HEK293 (cell line): ENCODE data around the gene SUN3.

ENCODE experiments used
- AEBP2 ChIP-seq: fragments of 450-650 bp; formaldehyde crosslinking; IDR thresholded peaks from 2 replicates; pipeline ENCODE4 v1.5.1; 2016; ENCODE audit warnings: missing biosample characterization, missing genetic modification characterization, borderline replicate concordance
- CTCF ChIP-seq: fragments of 450-650 bp; formaldehyde crosslinking; IDR thresholded peaks from 2 replicates; pipeline ENCODE4 v1.5.1; 2016; ENCODE audit warnings: missing biosample characterization, missing genetic modification characterization
- HIC1 ChIP-seq: fragments of 450-650 bp; formaldehyde crosslinking; IDR thresholded peaks from 2 replicates; pipeline ENCODE4 v1.5.1; 2016; ENCODE audit warnings: missing biosample characterization, missing genetic modification characterization
- HOXC10 ChIP-seq: sonication (generic); formaldehyde crosslinking; IDR thresholded peaks from 2 replicates; pipeline ENCODE4 v1.8.1; 2023; ENCODE audit warnings: mild to moderate bottlenecking, missing genetic modification reagents
- KLF7 ChIP-seq: fragments of 450-650 bp; formaldehyde crosslinking; IDR thresholded peaks from 2 replicates; pipeline ENCODE4 v1.5.1; 2016; ENCODE audit warnings: missing biosample characterization, missing genetic modification characterization, borderline replicate concordance
- KLF8 ChIP-seq: fragments of 450-650 bp; formaldehyde crosslinking; IDR thresholded peaks from 2 replicates; pipeline ENCODE4 v1.5.1; 2016; ENCODE audit warnings: missing biosample characterization, missing genetic modification characterization
- ZBTB10 ChIP-seq: fragments of 450-650 bp; formaldehyde crosslinking; IDR thresholded peaks from 2 replicates; pipeline ENCODE4 v1.5.1; 2016; ENCODE audit warnings: missing biosample characterization, missing genetic modification characterization
- ZBTB17 ChIP-seq: fragments of 450-650 bp; formaldehyde crosslinking; IDR thresholded peaks from 2 replicates; pipeline ENCODE4 v1.5.1; 2016; ENCODE audit warnings: missing biosample characterization, missing genetic modification characterization
- ZBTB26 ChIP-seq: fragments of 450-650 bp; formaldehyde crosslinking; optimal IDR thresholded peaks from 2 replicates; pipeline ENCODE3; 2016; ENCODE audit warnings: missing biosample characterization, mild to moderate bottlenecking, missing genetic modification characterization
- ZFP37 ChIP-seq: fragments of 450-650 bp; formaldehyde crosslinking; IDR thresholded peaks from 2 replicates; pipeline ENCODE4 v1.5.1; 2016; ENCODE audit warnings: missing biosample characterization, missing genetic modification characterization
- ZIC2 ChIP-seq: fragments of 450-650 bp; formaldehyde crosslinking; IDR thresholded peaks from 2 replicates; pipeline ENCODE4 v1.5.1; 2016; ENCODE audit warnings: missing biosample characterization, missing genetic modification characterization
- ZNF146 ChIP-seq: fragments of 450-650 bp; formaldehyde crosslinking; IDR thresholded peaks from 2 replicates; pipeline ENCODE4 v1.5.1; 2016; ENCODE audit warnings: missing biosample characterization, missing genetic modification characterization
- ZNF214 ChIP-seq: fragments of 450-650 bp; formaldehyde crosslinking; IDR thresholded peaks from 2 replicates; pipeline ENCODE4 v1.5.1; 2017; ENCODE audit warnings: missing biosample characterization, mild to moderate bottlenecking, missing genetic modification characterization, borderline replicate concordance
- ZNF221 ChIP-seq: fragments of 450-650 bp; formaldehyde crosslinking; IDR thresholded peaks from 2 replicates; pipeline ENCODE4 v1.5.1; 2017; ENCODE audit warnings: missing biosample characterization, missing genetic modification characterization, borderline replicate concordance
- ZNF37A ChIP-seq: fragments of 450-650 bp; IDR thresholded peaks from 2 replicates; pipeline ENCODE4 v1.5.1; 2018; ENCODE audit warnings: missing biosample characterization, missing genetic modification characterization
- ZNF473 ChIP-seq: fragments of 450-650 bp; formaldehyde crosslinking; IDR thresholded peaks from 2 replicates; pipeline ENCODE4 v1.5.1; 2017; ENCODE audit warnings: missing biosample characterization, missing genetic modification characterization
- ZNF521 ChIP-seq: fragments of 450-650 bp; formaldehyde crosslinking; IDR thresholded peaks from 2 replicates; pipeline ENCODE4 v1.5.1; 2017; ENCODE audit warnings: missing biosample characterization, mild to moderate bottlenecking, missing genetic modification characterization
- ZNF530 ChIP-seq: fragments of 450-650 bp; formaldehyde crosslinking; IDR thresholded peaks from 2 replicates; pipeline ENCODE4 v1.5.1; 2016; ENCODE audit warnings: low read depth, missing biosample characterization, missing genetic modification characterization
- ZNF585B ChIP-seq: fragments of 450-650 bp; formaldehyde crosslinking; IDR thresholded peaks from 2 replicates; pipeline ENCODE4 v1.5.1; 2016; ENCODE audit warnings: missing biosample characterization, missing genetic modification characterization
- ZNF660 ChIP-seq: fragments of 450-650 bp; IDR thresholded peaks from 2 replicates; pipeline ENCODE4 v1.5.1; 2018; ENCODE audit warnings: missing biosample characterization, mild to moderate bottlenecking, missing genetic modification characterization
- ZNF704 ChIP-seq: fragments of 450-650 bp; formaldehyde crosslinking; IDR thresholded peaks from 2 replicates; pipeline ENCODE4 v1.5.1; 2016; ENCODE audit warnings: missing biosample characterization, missing genetic modification characterization
- ZNF707 ChIP-seq: fragments of 450-650 bp; formaldehyde crosslinking; IDR thresholded peaks from 2 replicates; pipeline ENCODE4 v1.5.1; 2016; ENCODE audit warnings: missing biosample characterization, missing genetic modification characterization
- ZSCAN4 ChIP-seq: fragments of 450-650 bp; formaldehyde crosslinking; IDR thresholded peaks from 2 replicates; pipeline ENCODE4 v1.5.1; 2017; ENCODE audit warnings: missing biosample characterization, missing genetic modification characterization

The SUN3 gene

GRCh38 chr7:47979145-47979831 is 49.6 kb downstream of the SUN3 start, which contains the start of gene HUS1 (continued):
- TF ChIP-seq ZNF37A (tag by site-specific recombination) (no peak), ZNF521 (tag by site-specific recombination) (no peak), ZNF221 (tag by site-specific recombination) (no peak), ZNF704 (no peak), KLF8 (tag by site-specific recombination) (peak; percentile 95), HOXC10 (CRISPR knock-in tag) (0 out of 2 replicates have a peak, but pooled peaks have one; percentile 83), ZBTB10 (tag by site-specific recombination) (peak; percentile 92), HIC1 (tag by site-specific recombination) (no peak), ZBTB26 (tag by site-specific recombination) (peak; percentile 93), ZFP37 (tag by site-specific recombination) (peak; percentile 92), ZSCAN4 (tag by site-specific recombination) (no peak; the same call in 1 of the 2 replicates), ZNF146 (tag by site-specific recombination) (peak; percentile 42), ZNF473 (tag by site-specific recombination) (no peak), AEBP2 (tag by site-specific recombination) (no peak), ZBTB17 (tag by site-specific recombination) (peak; percentile 78), ZIC2 (tag by site-specific recombination) (peak; percentile 38; the same call in 1 of the 2 replicates), ZNF660 (tag by site-specific recombination) (peak; percentile 85), ZNF214 (tag by site-specific recombination) (no peak), KLF7 (peak; percentile 95), ZNF707 (no peak), ZNF585B (tag by site-specific recombination) (0 out of 2 replicates have a peak, but pooled peaks have one; percentile 12), ZNF530 (tag by site-specific recombination) (no peak), CTCF (tag by site-specific recombination) (0 out of 2 replicates have a peak, but pooled peaks have one; percentile 29)
